Cardiac fibroblast (primary cell): ENCODE measurements around the gene AGPAT1.
"Not testable (repeated sequence)": the region's sequence is repeated elsewhere in the genome, so short reads cannot be mapped to it uniquely, and the experiment has no call there.

ENCODE experiments used
- DNase-seq, 2 donors: peaks; one replicate each; pipeline versions ENCODE4 v3.0.0 to v3.0.0-alpha.2; 2010; ENCODE audit warnings: low read depth in 2 of 2
- H3K4me3 ChIP-seq, 2 donors: replicated peaks in 1 of 2; 1 replicate in 1 of 2; 2 replicates in 1 of 2; pipeline ENCODE4 v1.5.1; 2011; ENCODE audit warnings: low read depth in 2 of 2, low read length in 2 of 2, mild to moderate bottlenecking in 2 of 2, moderate library complexity in 1 of 2
- TF ChIP-seq, protein P1 (sequence below): IDR thresholded peaks from one replicate; pipeline ENCODE4 v1.5.1; 2011; ENCODE audit warnings: low read depth, mild to moderate bottlenecking, low read length, inconsistent platforms

Gene AGPAT1

GRCh38 chr6:32147401-32148132 lies 28.3 kb downstream of the AGPAT1 start:
- no peak for DNase-seq
- H3K4me3 ChIP-seq, result no peak overlapping the region
- TF ChIP-seq, protein P1, sequence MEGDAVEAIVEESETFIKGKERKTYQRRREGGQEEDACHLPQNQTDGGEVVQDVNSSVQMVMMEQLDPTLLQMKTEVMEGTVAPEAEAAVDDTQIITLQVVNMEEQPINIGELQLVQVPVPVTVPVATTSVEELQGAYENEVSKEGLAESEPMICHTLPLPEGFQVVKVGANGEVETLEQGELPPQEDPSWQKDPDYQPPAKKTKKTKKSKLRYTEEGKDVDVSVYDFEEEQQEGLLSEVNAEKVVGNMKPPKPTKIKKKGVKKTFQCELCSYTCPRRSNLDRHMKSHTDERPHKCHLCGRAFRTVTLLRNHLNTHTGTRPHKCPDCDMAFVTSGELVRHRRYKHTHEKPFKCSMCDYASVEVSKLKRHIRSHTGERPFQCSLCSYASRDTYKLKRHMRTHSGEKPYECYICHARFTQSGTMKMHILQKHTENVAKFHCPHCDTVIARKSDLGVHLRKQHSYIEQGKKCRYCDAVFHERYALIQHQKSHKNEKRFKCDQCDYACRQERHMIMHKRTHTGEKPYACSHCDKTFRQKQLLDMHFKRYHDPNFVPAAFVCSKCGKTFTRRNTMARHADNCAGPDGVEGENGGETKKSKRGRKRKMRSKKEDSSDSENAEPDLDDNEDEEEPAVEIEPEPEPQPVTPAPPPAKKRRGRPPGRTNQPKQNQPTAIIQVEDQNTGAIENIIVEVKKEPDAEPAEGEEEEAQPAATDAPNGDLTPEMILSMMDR, result no peak

- no peak overlapping the region for H3K4me3 ChIP-seq
- TF ChIP-seq, protein P1, result no peak
- no peak for DNase-seq
Observed at GRCh38 chr6:32146687-32147086, 29.2 kb downstream of the AGPAT1 start.

DNA sequence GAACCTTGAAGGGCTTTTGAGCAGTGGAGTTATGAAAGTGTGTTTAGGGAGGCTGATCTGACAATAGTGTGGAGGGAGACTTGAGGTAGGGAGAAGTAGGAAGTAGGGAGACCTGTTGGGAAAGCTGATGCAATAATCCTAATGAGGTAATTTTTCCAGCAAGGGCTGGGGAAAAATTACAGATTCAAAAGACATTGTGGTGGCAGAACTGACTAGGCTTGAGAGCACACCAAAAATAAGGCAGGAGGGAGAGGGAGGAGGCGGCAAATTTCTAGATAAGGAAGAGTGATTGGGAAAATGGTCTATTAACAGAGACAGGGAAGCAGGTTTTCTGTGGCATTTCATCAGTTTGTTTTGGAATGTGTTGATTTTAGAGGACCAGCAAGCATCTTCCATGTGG lies 29.6 kb downstream of the AGPAT1 start:
- H3K4me3 ChIP-seq, result no peak overlapping the region
- no peak for DNase-seq
- TF ChIP-seq, protein P1, result no peak

- not testable (repeated sequence) for DNase-seq, H3K4me3 ChIP-seq
Observed at GRCh38 chr6:32144238-32144637, 31.6 kb downstream of the AGPAT1 start.

DNA sequence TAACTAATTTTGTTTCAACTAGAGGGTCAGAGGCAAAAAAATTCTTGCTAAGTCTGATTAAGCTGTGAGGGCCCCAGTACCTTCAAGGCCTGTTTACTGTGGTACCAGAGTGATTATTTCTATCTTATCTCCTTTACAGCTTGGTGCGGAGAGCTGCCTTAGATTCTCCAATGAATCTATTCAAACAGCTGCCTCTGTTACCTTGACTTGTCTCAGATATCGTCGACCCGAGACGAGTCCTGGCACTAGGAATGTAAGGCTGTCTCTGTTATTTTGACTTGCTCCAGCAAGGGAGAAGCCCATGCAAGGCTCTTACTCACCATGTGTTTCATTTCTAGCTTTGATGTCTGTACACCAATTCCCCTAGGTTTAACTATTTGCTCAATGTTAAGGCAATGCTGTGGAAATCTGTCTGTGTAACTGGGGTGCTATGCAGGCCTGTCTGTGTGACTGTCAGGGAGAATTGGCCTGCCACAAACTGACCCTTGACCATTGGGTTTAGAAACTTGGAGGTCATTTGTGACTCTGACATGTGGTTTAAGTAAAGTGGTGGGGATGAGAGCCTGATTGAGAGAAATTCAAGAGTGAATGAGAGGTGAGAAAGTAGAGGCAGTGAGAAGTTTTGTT lies 35.4 kb downstream of the AGPAT1 start:
- H3K4me3 ChIP-seq, result no peak overlapping the region
- TF ChIP-seq, protein P1, result no peak
- DNase-seq, result peak in 1 of 2 donors; percentile 43

GRCh38 chr6:32139590-32139989 lies 36.3 kb downstream of the AGPAT1 start:
- DNase-seq, result no peak
- TF ChIP-seq, protein P1, result no peak

GRCh38 chr6:32137454-32137853 lies 38.4 kb downstream of the AGPAT1 start:
- no peak overlapping the region for H3K4me3 ChIP-seq
- TF ChIP-seq, protein P1, result no peak
- DNase-seq, result no peak

More at GRCh38 chr6:32139590-32139989, 36.3 kb downstream of the AGPAT1 start:
- no peak overlapping the region for H3K4me3 ChIP-seq
